WERI-Rb-1 (cell line): ENCODE data around the gene L1TD1.
"Not testable (repeated sequence)": the region's sequence is repeated elsewhere in the genome, so short reads cannot be mapped to it uniquely, and the experiment has no call there.

Experiments used
- DNase-seq: peaks from one replicate; pipeline ENCODE4 v3.0.0-alpha.2; 2020
- H3K27ac ChIP-seq: fragments of 250-450 bp; sonication (Bioruptor Pico); 2 replicates; pipeline ENCODE4 v1.5.1; 2020; ENCODE audit warnings: mild to moderate bottlenecking, moderate library complexity
- H3K27me3 ChIP-seq: fragments of 250-450 bp; sonication (Bioruptor Pico); 2 replicates; pipeline ENCODE4 v1.5.1; 2021; ENCODE audit warnings: mild to moderate bottlenecking, low read depth, moderate library complexity; ENCODE audit not compliant: insufficient read depth, severe bottlenecking
- H3K36me3 ChIP-seq: fragments of 250-450 bp; sonication (Bioruptor Pico); 2 replicates; pipeline ENCODE4 v1.5.1; 2020; ENCODE audit warnings: mild to moderate bottlenecking, moderate library complexity
- H3K4me3 ChIP-seq: 2 replicates; pipeline ENCODE4 v1.5.1; 2011; ENCODE audit warnings: low read depth, mild to moderate bottlenecking, control low read depth, low read length
- H3K9me3 ChIP-seq: fragments of 250-450 bp; sonication (Bioruptor Pico); 2 replicates; pipeline ENCODE4 v1.5.1; 2021; ENCODE audit warnings: mild to moderate bottlenecking, moderate library complexity; ENCODE audit not compliant: severe bottlenecking
- TF ChIP-seq, protein P1 (sequence below): IDR thresholded peaks from 2 replicates; pipeline ENCODE4 v1.5.1; 2011; ENCODE audit warnings: low read depth, mild to moderate bottlenecking, control low read depth, inconsistent platforms, low read length

L1TD1 gene, protein sequence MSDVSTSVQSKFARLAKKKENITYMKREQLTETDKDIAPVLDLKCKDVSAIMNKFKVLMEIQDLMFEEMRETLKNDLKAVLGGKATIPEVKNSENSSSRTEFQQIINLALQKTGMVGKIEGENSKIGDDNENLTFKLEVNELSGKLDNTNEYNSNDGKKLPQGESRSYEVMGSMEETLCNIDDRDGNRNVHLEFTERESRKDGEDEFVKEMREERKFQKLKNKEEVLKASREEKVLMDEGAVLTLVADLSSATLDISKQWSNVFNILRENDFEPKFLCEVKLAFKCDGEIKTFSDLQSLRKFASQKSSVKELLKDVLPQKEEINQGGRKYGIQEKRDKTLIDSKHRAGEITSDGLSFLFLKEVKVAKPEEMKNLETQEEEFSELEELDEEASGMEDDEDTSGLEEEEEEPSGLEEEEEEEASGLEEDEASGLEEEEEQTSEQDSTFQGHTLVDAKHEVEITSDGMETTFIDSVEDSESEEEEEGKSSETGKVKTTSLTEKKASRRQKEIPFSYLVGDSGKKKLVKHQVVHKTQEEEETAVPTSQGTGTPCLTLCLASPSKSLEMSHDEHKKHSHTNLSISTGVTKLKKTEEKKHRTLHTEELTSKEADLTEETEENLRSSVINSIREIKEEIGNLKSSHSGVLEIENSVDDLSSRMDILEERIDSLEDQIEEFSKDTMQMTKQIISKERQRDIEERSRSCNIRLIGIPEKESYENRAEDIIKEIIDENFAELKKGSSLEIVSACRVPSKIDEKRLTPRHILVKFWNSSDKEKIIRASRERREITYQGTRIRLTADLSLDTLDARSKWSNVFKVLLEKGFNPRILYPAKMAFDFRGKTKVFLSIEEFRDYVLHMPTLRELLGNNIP

DNA sequence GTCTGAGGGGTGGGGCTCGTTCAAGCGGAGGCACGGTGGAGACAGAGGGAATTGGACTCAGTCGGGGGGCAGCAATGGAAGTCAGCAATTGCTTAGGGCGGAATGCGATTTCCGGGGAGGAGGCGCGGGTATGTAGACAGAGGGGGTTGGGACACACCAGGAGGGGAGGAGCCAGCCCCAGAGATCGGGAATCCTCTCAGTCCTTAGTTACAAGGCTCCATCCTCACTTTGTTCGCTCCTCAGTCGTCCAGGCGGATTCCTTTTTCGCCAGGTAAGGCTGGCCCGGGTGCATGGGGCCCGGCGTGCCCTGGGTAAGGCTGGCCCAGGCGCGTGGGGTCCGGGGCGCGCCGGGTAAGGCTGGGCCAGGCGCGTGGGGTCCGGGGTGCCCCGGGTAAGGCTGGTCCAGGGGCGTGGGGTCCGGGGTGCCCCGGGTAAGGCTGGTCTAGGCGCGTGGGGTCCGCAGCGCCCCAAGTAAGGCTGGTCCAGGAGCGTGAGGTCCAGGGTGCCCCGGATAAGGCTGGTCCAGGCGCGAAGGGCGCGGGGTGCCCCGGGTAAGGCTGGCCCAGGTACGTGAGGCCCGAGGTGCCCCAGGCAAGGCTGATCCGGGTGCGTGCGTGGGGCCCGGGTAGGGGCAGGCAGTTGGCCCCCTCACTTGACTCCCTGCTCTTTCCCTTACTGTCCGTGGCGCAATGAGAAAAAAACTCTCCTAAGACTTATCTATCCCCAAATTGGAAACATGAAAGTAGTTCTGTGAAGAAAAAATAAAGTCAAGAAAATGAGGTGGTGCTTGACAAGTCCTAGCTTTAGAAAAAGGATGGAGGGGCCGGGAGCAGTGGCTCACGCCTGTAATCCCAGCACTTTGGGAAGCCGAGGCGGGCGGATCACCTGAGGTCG, at the start of gene L1TD1:
TSS of gene L1TD1 (plus strand) at position 199 of the 894 bp plus-strand sequence. CDS start 11,780 bp downstream, outside the sequence.
- no peak for DNase-seq
- Histone ChIP-seq H3K36me3 (no peaks in the 10 kb centered on the region), H3K27ac (peak within 1 kb of the TSS; percentile 89), H3K9me3 (no peaks in the 10 kb centered on the region), H3K4me3 (no peak within 1 kb of the TSS), H3K27me3 (no peaks in the 10 kb centered on the region)
- TF ChIP-seq, protein P1, sequence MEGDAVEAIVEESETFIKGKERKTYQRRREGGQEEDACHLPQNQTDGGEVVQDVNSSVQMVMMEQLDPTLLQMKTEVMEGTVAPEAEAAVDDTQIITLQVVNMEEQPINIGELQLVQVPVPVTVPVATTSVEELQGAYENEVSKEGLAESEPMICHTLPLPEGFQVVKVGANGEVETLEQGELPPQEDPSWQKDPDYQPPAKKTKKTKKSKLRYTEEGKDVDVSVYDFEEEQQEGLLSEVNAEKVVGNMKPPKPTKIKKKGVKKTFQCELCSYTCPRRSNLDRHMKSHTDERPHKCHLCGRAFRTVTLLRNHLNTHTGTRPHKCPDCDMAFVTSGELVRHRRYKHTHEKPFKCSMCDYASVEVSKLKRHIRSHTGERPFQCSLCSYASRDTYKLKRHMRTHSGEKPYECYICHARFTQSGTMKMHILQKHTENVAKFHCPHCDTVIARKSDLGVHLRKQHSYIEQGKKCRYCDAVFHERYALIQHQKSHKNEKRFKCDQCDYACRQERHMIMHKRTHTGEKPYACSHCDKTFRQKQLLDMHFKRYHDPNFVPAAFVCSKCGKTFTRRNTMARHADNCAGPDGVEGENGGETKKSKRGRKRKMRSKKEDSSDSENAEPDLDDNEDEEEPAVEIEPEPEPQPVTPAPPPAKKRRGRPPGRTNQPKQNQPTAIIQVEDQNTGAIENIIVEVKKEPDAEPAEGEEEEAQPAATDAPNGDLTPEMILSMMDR: no peak

DNA sequence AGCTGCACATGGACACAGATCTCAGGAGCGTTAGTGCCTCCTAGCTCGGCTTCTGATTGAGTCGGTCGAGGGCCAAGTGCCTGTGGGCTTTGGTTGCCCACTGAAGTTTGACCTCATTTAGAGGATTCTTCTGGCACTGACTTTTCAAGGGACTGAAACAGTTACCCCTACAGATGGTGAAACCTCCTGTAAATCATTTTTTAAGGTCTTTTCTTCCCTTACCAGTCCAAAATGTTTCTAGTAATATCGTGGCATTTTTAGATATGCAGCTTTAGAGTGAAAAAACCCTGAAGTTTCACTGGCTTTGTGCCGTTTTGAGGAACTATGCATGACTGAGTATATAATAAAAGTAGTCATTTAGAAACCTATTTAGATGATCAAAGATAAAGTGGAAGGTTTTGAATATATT, 34.7 kb upstream of the L1TD1 start:
- TF ChIP-seq, protein P1: no peak
- Histone ChIP-seq H3K27ac (no peak overlapping the region), H3K4me3 (no peak overlapping the region)

DNA sequence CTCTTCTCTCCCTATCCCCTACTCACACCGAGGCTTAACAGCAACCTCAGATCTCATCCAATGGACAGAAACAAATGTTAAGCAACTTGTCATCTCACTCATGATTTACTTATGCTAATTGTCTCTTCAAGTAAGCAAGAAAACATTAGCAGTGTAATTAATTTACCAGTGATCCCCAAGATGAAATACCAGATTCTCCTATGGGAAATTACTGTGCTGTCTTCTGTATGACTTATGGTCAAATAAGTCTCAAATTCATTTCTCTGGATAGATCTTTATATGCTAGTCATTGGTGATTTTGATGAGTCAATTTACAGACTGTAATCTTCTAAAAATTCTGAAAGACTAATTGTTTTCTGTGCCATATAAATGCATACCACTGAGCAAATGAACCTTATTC, 32.9 kb upstream of the L1TD1 start:
- H3K27me3 ChIP-seq: no peaks in the 10 kb centered on the region
- H3K36me3 ChIP-seq: no peaks in the 10 kb centered on the region
- no peak for DNase-seq
- H3K9me3 ChIP-seq: no peaks in the 10 kb centered on the region
- no peak overlapping the region for H3K27ac ChIP-seq
- no peak overlapping the region for H3K4me3 ChIP-seq
- TF ChIP-seq, protein P1: no peak

More for the DNA sequence above, 34.7 kb upstream of the L1TD1 start:
- no peaks in the 10 kb centered on the region for H3K9me3 ChIP-seq
- H3K27me3 ChIP-seq: no peaks in the 10 kb centered on the region
- H3K36me3 ChIP-seq: no peaks in the 10 kb centered on the region
- DNase-seq: no peak

DNA sequence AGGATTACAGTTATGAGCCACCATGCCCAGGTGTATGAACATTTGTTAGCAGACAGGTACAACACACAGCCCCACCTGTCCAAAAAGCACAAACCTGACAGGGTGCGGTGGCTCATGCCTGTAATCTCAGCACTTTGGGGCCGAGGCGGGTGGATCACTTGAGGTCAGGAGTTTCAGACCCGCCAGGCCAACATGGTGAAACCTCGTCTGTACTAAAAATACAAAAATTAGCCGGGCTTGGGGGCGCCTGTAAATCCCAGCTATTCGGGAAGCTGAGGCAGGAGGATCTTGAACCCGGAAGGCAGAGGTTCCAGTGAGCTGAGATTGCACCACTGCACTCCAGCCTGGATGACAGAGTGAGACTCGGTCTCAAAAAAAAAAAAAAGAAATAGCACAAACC, 24.3 kb upstream of the L1TD1 start:
- not testable (repeated sequence) for H3K9me3 ChIP-seq, DNase-seq, H3K36me3 ChIP-seq, H3K27me3 ChIP-seq, H3K4me3 ChIP-seq
- H3K27ac ChIP-seq: peak overlapping the region; percentile 67

DNA sequence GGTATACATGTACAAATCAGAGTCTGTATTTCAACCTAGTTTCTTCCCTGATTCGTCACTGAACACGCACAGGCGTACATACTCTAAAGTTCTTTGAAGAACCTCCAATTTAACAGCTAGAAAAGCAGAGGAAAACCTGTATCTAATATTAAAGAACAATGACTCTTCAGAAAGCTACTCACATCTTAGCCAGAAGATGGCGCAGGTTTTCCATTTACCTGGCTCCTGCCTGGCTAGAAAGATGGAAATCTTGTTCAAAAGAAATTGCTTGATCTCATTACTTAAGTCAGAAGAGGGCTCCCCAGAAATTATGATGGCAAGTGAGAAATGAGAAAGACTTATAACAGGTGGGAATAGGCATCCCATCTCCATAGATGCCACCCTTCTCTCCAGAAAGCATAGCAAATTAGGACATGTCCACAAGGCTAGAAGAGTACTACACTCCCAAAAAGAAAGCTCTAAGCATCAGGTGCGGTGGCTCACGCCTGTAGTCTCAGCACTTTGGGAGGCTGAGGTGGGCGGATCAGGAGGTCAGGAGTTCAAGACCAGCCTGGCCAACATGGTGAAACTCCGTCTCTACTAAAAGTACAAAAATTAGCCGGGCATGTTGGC, 19.0 kb upstream of the L1TD1 start:
- H3K27ac ChIP-seq: peak overlapping the region; percentile 57
- DNase-seq: peak; percentile 52

More for the DNA sequence above, 19.0 kb upstream of the L1TD1 start:
- Histone ChIP-seq H3K4me3 (no peak overlapping the region), H3K9me3 (no peaks in the 10 kb centered on the region), H3K36me3 (no peaks in the 10 kb centered on the region), H3K27me3 (no peaks in the 10 kb centered on the region)
- TF ChIP-seq, protein P1: peak; percentile 63
